ENCODE data around the gene MREG. TPM values are rescaled to one million over a fixed set of nuclear protein-coding genes. Genes with fewer than 3 reads are reported as not detected.

MREG gene
- total RNA-seq, 6 donors from 2014 or later, result 15.4 to 22.6 (median 19.4) TPM

GRCh38 chr2:216055680-216056079 is 42.3 kb upstream of the MREG start:
- no peaks in the 10 kb centered on the region for H3K9me3 ChIP-seq
- no peak for DNase-seq
- no peak overlapping the region for H3K27ac ChIP-seq
- H3K4me1 ChIP-seq, result peaks cover 5 to 17% (median 10%) of the 10 kb centered on the region in 4 donors
- peaks cover 0 to 5% (median 0%) of the 10 kb centered on the region in 4 donors for H3K36me3 ChIP-seq
- TF ChIP-seq CTCF (IDR thresholded peaks at IDR 0.05), result no peak
- TF ChIP-seq POLR2AphosphoS5 (IDR thresholded peaks at IDR 0.05), result no peak
- no peak for TF ChIP-seq EP300 (IDR thresholded peaks at IDR 0.05)
- 94 to 97% methylated on average over 4 of the region's 4 CpGs for WGBS, 2 donors
- H3K4me3 ChIP-seq, result no peak overlapping the region
- H3K27me3 ChIP-seq, result no peaks in the 10 kb centered on the region
- ATAC-seq (ENCODE audit: low FRiP score in 2 of 2), result no peak

GRCh38 chr2:216052420-216052819 is 39.1 kb upstream of the MREG start:
- Histone ChIP-seq H3K36me3 (peaks cover 0 to 18% (median 2%) of the 10 kb centered on the region in 4 donors), H3K9me3 (no peaks in the 10 kb centered on the region), H3K4me3 (no peak overlapping the region), H3K4me1 (peaks cover 0 to 7% (median 2%) of the 10 kb centered on the region in 4 donors), H3K27me3 (no peaks in the 10 kb centered on the region), H3K27ac (no peak overlapping the region)
- no peak for DNase-seq
- TF ChIP-seq CTCF (IDR thresholded peaks at IDR 0.05) (no peak), POLR2A (IDR thresholded peaks at IDR 0.05) (no peak), EP300 (IDR thresholded peaks at IDR 0.05) (no peak), POLR2AphosphoS5 (IDR thresholded peaks at IDR 0.05) (no peak)
- ATAC-seq (ENCODE audit: low FRiP score in 2 of 2), result no peak
- 98% methylated on average over 2 of the region's 2 CpGs for WGBS, 2 donors

GRCh38 chr2:216051350-216051749 is 38.0 kb upstream of the MREG start:
- WGBS, 2 donors, result 86 to 89% methylated on average over 3 of the region's 3 CpGs
- Histone ChIP-seq H3K36me3 (peaks cover 0 to 25% (median 2%) of the 10 kb centered on the region in 4 donors), H3K27me3 (no peaks in the 10 kb centered on the region)

GRCh38 chr2:216049452-216049851 is 36.1 kb upstream of the MREG start:
- Histone ChIP-seq H3K9me3 (no peaks in the 10 kb centered on the region), H3K4me1 (no peaks in the 10 kb centered on the region), H3K27me3 (no peaks in the 10 kb centered on the region), H3K4me3 (no peak overlapping the region), H3K36me3 (peaks cover 0 to 31% (median 2%) of the 10 kb centered on the region in 4 donors), H3K27ac (no peak overlapping the region)
- DNase-seq (no peak), ATAC-seq (ENCODE audit: low FRiP score in 2 of 2) (no peak)
- TF ChIP-seq POLR2A (IDR thresholded peaks at IDR 0.05) (no peak), CTCF (IDR thresholded peaks at IDR 0.05) (no peak), POLR2AphosphoS5 (IDR thresholded peaks at IDR 0.05) (no peak), EP300 (IDR thresholded peaks at IDR 0.05) (no peak)
- 92 to 93% methylated on average over 2 of the region's 2 CpGs for WGBS, 2 donors

More at GRCh38 chr2:216051350-216051749, 38.0 kb upstream of the MREG start:
- ATAC-seq (ENCODE audit: low FRiP score in 2 of 2) (no peak), DNase-seq (no peak)
- no peak overlapping the region for H3K4me3 ChIP-seq
- TF ChIP-seq CTCF (IDR thresholded peaks at IDR 0.05) (no peak), POLR2A (IDR thresholded peaks at IDR 0.05) (no peak), EP300 (IDR thresholded peaks at IDR 0.05) (no peak), POLR2AphosphoS5 (IDR thresholded peaks at IDR 0.05) (no peak)
- H3K27ac ChIP-seq, result no peak overlapping the region
- H3K4me1 ChIP-seq, result no peaks in the 10 kb centered on the region
- no peaks in the 10 kb centered on the region for H3K9me3 ChIP-seq

- no peaks in the 10 kb centered on the region for H3K9me3 ChIP-seq
- peaks cover 0 to 48% (median 4%) of the 10 kb centered on the region in 4 donors for H3K36me3 ChIP-seq
- H3K4me1 ChIP-seq, result no peaks in the 10 kb centered on the region
- DNase-seq (no peak), ATAC-seq (ENCODE audit: low FRiP score in 2 of 2) (no peak)
- 95 to 96% methylated on average over 2 of the region's 2 CpGs for WGBS, 2 donors
- TF ChIP-seq POLR2A (IDR thresholded peaks at IDR 0.05) (no peak), CTCF (IDR thresholded peaks at IDR 0.05) (no peak), POLR2AphosphoS5 (IDR thresholded peaks at IDR 0.05) (no peak), EP300 (IDR thresholded peaks at IDR 0.05) (no peak)
- no peak overlapping the region for H3K4me3 ChIP-seq
- no peak overlapping the region for H3K27ac ChIP-seq
- no peaks in the 10 kb centered on the region for H3K27me3 ChIP-seq
These were observed 34.0 kb upstream of the MREG start for GRCh38 chr2:216047397-216047796.
